Ishikawa (cell line): Measurements from ENCODE around the gene RRBP1.

ENCODE experiments used
- CEBPB ChIP-seq: IDR thresholded peaks from 2 replicates; pipeline ENCODE4 v1.6.1; 2012
- CREB1 ChIP-seq: IDR thresholded peaks from 2 replicates; pipeline ENCODE4 v1.6.1; 2012; ENCODE audit warnings: low read depth
- EP300 ChIP-seq: IDR thresholded peaks from 2 replicates; pipeline ENCODE4 v1.6.1; 2012; ENCODE audit warnings: borderline replicate concordance
- RAD21 ChIP-seq: IDR thresholded peaks from 2 replicates; pipeline ENCODE4 v1.6.1; 2012; ENCODE audit warnings: low read depth
- TCF12 ChIP-seq: IDR thresholded peaks from 2 replicates; pipeline ENCODE4 v1.6.1; 2012; ENCODE audit warnings: low read depth
- TEAD4 ChIP-seq: IDR thresholded peaks from 2 replicates; pipeline ENCODE4 v1.6.1; 2012
- TF ChIP-seq, protein P1 (sequence below): IDR thresholded peaks from 2 replicates; pipeline ENCODE4 v1.6.1; 2012; ENCODE audit warnings: low read depth, mild to moderate bottlenecking
- TF ChIP-seq, protein P2 (sequence below): IDR thresholded peaks from 2 replicates; pipeline ENCODE4 v1.6.1; 2012

DNA sequence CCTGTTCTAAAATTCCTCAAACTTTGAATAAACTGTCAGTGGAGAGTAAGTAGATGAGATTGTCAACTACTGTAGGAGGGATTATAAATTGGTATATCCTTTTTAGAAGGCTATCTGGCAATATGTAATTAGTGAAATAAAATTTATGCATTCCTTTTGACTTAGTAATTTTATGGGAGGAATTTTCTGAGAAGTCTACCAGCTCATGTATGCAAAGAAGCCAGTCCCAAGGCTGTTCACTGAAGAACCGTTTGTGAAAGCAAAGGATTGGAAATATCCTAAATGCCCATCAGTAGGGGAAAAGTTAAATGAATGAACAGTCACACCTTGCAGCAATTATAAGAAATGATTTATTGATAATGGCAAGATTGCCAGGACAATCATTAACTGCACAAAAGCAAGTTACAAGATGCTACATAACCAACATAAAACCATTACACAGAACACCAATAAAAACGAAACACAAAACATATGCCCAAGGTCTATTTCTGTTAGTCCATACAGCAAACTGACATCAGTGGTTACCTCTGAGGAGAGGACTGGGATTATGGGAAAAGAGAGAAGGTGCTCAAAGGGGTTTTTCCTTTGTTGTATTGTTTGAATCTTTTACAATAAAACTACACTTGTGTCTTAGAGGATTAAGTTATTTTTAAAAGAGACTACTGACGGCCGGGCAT is 116.7 kb downstream of the RRBP1 start:
- no peak for TF ChIP-seq EP300
- no peak for TF ChIP-seq TEAD4
- no peak for TF ChIP-seq RAD21
- TF ChIP-seq, protein P1, sequence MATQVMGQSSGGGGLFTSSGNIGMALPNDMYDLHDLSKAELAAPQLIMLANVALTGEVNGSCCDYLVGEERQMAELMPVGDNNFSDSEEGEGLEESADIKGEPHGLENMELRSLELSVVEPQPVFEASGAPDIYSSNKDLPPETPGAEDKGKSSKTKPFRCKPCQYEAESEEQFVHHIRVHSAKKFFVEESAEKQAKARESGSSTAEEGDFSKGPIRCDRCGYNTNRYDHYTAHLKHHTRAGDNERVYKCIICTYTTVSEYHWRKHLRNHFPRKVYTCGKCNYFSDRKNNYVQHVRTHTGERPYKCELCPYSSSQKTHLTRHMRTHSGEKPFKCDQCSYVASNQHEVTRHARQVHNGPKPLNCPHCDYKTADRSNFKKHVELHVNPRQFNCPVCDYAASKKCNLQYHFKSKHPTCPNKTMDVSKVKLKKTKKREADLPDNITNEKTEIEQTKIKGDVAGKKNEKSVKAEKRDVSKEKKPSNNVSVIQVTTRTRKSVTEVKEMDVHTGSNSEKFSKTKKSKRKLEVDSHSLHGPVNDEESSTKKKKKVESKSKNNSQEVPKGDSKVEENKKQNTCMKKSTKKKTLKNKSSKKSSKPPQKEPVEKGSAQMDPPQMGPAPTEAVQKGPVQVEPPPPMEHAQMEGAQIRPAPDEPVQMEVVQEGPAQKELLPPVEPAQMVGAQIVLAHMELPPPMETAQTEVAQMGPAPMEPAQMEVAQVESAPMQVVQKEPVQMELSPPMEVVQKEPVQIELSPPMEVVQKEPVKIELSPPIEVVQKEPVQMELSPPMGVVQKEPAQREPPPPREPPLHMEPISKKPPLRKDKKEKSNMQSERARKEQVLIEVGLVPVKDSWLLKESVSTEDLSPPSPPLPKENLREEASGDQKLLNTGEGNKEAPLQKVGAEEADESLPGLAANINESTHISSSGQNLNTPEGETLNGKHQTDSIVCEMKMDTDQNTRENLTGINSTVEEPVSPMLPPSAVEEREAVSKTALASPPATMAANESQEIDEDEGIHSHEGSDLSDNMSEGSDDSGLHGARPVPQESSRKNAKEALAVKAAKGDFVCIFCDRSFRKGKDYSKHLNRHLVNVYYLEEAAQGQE: no peak
- TF ChIP-seq, protein P2, sequence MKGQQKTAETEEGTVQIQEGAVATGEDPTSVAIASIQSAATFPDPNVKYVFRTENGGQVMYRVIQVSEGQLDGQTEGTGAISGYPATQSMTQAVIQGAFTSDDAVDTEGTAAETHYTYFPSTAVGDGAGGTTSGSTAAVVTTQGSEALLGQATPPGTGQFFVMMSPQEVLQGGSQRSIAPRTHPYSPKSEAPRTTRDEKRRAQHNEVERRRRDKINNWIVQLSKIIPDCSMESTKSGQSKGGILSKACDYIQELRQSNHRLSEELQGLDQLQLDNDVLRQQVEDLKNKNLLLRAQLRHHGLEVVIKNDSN: no peak
- TF ChIP-seq CEBPB: no peak
- no peak for TF ChIP-seq TCF12
- TF ChIP-seq CREB1: no peak
